ENCODE data around the gene PARVB. TPM values are rescaled to one million over a fixed set of nuclear protein-coding genes. Genes with fewer than 3 reads are reported as not detected.

PARVB gene
- total RNA-seq, 1 donor: 19.0 TPM

Other genes with a start within 250 kb of the PARVB start
- 0.32 and 0.86 TPM in 2 replicates for gene EFCAB6, start 212.0 kb upstream of the PARVB start, total RNA-seq
- not detected in 2 replicates for gene SULT4A1, start 161.8 kb upstream of the PARVB start, total RNA-seq
- not detected in 2 replicates for gene PNPLA5, start 132.3 kb upstream of the PARVB start, total RNA-seq
- 5.5 and 8.2 TPM in 2 replicates for gene PNPLA3, start 100.5 kb upstream of the PARVB start, total RNA-seq
- gene SAMM50, start 68.9 kb upstream of the PARVB start, total RNA-seq: 37.6 and 37.7 TPM in 2 replicates
- gene PARVG, start 156.6 kb downstream of the PARVB start, total RNA-seq: not detected in 2 replicates